Pons (tissue), 1 donor: ENCODE data around the gene NNAT.
A peak's percentile ranks its signal among the peaks of the same experiment; 100 is the strongest.
"Not testable (repeated sequence)": the region's sequence is repeated elsewhere in the genome, so short reads cannot be mapped to it uniquely, and the experiment has no call there.

ENCODE experiments used
- DNase-seq: peaks from one replicate; pipeline ENCODE4 v3.0.0-alpha.2; 2016; ENCODE audit warnings: low spot score

Gene NNAT

DNA sequence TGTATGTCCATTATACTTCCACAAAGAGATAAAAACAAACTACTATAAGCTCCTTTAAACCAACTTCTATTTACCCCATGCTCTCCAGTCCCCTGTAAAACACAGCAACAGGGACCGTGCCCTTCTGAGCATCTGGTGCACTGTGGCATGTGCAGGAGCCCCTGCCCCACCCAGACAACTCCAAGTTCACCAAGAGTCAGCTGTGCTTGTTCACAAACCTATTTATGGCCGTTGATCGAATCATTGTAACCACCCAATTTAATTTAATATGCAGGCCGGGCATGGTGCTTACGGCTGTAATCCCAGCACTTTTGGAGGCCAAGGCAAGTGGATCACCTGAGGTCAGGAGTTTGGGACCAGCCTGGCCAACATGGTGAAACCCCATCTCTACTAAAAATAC is 20.3 kb downstream of the NNAT start:
- no peak for DNase-seq

DNA sequence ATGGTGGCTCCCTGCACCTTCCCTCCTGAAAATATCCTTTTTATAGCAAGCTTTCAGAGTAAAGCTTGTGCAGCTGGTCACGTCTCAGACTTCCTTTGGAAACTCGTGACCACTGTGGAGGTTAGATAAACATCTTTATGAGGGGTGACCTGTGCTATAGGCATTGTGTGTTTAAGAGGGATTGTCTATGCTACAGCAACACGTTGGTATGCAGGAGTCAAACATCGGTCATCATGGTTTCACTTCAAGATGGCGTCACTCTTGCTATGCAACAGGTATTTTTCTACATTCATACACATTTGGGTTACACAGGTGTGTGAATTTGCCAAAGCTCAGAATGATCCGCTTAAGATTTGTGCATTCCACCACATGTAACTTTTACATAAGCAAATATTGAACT is 21.2 kb downstream of the NNAT start:
- no peak for DNase-seq

DNA sequence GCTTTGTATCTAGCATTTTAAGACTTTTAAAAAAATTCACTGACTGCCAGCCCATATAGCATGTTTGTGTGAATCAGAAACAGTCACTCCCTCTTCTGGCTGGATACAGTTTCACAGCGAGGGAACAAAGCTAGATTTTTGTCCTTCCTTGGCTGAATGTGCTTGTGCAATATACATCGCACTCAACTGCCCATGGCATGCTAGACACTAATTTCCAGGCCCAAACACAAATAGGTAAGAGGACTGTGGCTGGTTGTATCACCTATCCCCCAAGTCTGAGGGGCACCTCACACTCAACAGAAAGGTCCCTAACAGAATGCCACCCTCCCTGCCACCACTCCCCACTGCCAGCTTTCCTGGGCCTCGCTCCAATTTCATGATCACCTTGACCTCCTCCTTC is 22.8 kb downstream of the NNAT start:
- DNase-seq: peak; percentile 11

DNA sequence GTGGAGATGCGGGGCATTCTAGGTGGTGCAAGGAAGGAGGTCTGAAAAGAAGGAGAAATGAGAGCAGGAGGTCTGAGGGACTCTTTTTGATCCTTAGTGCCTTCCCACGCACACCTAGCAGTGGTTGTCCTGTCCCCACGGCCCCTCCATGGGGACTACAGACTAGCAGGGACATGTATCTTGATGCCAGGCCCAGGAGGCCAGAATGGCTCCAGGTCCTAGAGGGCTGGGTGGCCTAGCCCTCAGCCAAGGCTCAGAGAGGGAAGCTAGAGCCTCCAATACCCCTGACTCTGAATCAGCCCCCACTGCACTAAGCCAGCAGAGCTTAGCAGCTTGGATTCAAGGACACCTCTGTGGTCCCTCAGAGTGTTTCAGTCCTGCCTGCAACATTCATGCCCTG is 23.3 kb downstream of the NNAT start:
- no peak for DNase-seq

DNA sequence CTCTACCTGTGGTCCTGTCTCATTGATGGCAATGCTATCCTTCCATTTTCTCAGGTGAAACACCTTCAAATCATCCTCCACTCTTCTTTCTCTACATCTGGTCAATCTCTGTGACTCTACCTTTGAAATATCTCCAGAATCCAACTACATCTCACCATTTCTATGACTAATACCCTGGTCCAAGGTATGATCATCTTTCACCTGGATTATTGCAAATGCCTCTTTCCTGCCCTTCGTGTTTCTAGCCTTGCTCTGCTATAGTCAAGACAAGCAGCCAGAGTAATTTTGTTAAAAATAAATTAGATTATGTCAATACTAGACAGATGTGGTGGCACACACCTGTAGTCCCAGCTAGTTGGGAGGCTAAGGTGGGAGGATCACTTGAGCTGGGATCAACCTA is 24.5 kb downstream of the NNAT start:
- no peak for DNase-seq

DNA sequence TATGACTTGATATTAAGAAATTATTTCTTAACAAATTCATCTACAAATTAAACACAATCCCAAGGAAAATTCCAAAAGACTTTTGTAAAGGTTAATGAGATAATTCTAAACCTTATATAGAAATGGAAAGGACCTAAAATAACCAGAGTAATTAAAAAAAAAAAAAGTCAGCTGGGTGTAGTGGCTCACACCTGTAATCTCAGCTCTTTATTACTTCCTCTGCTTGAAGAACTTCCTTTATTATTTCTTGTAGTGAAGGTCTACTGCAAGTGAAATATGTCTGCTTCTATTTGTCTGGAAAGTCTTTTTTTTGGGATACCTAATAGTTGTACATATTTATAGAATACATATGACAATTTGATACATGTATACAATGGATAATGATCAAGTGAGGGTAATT is 26.9 kb downstream of the NNAT start:
- DNase-seq: no peak

DNA sequence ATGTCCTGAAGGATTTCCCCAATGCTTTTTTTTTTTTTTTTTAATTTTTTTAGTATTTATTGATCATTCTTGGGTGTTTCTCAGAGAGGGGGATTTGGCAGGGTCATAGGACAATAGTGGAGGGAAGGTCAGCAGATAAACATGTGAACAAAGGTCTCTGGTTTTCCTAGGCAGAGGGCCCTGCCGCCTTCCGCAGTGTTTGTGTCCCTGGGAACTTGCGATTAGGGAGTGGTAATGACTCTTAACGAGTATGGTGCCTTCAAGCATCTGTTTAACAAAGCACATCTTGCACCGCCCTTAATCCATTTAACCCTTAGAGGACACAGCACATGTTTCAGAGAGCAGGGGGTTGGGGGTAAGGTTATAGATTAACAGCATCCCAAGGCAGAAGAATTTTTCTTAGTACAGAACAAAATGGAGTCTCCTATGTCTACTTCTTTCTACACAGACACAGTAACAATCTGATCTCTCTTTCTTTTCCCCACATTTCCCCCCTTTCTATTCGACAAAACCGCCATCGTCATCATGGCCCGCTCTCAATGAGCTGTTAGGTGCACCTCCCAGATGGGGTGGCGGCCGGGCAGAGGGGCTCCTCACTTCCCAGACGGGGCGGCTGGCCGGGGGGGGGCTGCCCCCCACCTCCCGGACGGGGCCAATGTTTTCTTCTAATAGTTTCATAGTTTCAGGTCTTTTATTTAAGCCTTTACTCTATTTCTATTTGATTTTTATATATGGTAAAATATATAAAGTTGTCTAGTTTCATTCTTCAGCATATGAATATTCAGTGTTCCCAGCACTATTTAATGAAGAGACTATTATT is 29.3 kb downstream of the NNAT start:
- not testable (repeated sequence) for DNase-seq

DNA sequence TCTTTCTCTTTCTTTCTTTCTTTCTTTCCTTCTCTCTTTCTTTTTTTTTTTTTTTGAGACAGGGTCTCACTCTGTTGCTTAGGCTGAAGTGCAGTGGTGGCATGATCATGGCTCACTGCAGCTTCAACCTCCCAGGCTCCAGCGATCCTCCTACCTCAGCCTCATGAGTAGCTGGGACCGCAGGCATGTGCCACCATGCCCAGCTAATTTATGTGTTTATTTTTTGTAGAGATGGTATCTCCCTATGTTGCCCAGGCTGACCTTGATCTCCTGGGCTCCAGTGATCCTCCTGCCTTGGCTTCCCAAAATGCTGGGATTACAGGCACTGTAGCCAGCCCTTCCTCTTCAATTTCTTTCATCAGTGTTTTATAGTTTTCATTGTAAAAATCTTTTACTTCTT is 30.6 kb downstream of the NNAT start:
- not testable (repeated sequence) for DNase-seq

DNA sequence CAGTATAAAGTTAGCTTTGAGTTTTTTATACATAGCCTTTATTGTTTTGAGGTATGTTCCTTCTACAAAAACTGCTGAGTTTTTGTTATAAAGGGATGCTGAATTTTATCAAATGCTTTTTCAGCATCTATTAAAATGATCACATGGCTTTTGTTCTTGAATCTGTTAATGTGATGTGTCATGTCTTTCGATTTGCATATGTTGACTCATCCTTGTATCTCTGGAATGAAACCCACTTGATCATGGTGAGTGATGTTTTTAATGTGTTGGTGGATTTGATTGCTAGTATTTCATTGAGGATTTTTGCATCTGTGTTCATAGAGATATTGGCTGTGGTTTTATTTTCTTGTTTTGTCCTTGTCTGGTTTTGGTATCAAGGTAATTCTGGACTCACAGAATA is 31.4 kb downstream of the NNAT start:
- no peak for DNase-seq

DNA sequence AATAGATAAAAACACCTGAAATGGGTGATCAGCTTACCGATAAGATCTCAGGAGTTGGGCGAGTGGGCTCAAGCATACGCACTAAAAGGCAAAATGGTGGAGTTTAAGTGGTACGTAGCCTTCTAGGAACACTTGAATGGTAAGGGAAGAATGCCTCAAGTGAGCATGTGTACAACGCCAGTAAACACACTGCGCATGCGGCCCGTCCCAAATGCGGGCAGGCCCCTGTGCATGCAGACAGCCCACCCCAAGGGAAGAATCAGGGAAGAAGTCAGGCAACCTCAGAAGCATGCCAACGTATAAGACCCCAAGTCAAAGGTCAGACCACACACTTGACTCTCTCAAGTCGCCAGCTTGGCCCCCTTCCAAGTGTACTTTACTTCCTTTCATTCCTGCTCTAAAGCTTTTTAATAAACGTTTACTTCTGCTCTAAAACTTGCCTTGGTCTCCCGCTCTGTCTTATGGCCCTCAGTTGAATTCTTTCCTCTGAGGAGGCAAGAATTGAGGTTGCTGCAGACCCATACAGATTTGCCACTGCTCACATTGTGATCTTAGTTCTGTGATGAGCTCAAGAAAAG is 33.8 kb downstream of the NNAT start:
- DNase-seq: not testable (repeated sequence)

DNA sequence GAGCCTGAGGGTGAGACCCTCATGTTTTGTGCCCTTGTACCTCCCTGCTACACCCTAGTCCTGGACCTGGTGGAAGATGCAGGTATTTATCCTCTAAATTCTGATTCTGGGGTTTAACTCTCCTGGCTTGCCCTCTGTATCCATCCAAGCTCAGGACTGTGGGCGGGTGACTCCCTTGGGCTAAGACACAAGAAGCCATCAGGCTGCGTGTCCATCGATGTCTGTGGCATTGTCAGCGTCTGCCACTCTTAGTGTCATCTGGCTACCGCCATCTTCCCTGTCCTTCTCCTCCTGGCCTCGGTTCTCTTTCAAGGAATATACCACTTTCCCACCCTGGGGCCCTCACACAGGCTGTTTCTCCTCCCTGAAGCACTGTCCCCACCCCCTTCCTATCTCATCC is 35.5 kb downstream of the NNAT start:
- no peak for DNase-seq

DNA sequence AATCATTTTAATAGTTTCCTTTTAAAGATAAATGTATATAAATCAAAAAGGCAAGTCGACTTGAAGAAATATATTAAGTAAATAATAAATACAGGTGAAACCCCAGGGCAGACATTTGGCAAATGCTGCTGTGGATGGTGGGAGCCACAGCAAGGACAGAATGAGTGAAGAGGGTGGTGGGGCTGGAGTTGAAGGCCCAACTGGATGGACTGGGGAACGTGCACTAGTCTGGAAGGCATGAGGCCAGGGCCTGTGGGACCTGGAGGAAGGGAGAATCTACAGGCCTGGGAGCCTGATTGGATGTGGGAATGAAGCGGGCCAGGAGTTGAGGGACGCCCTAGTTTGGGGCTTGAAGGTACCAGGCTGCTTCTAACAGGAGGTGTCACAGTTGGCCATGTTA is 37.3 kb downstream of the NNAT start:
- DNase-seq: no peak

DNA sequence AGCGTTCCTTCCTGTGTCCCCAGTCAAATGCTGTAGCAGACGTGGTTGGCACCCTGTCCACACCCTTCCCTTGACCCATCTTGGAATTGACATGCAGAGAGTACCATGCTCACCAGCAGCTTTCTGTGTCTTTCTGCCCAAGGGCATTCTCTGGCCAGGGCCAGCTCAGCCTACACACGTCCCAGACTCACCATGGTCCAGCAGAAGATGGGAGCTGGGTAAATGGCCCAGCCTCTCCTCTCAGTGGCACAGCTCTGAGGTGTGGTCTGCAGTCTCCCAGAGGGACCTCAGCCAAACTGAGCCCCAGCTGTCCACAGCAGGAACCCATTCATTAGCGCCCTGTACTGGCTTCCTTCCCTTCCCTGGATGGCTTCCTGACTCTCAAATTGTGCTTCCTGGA is 37.7 kb downstream of the NNAT start:
- DNase-seq: no peak

DNA sequence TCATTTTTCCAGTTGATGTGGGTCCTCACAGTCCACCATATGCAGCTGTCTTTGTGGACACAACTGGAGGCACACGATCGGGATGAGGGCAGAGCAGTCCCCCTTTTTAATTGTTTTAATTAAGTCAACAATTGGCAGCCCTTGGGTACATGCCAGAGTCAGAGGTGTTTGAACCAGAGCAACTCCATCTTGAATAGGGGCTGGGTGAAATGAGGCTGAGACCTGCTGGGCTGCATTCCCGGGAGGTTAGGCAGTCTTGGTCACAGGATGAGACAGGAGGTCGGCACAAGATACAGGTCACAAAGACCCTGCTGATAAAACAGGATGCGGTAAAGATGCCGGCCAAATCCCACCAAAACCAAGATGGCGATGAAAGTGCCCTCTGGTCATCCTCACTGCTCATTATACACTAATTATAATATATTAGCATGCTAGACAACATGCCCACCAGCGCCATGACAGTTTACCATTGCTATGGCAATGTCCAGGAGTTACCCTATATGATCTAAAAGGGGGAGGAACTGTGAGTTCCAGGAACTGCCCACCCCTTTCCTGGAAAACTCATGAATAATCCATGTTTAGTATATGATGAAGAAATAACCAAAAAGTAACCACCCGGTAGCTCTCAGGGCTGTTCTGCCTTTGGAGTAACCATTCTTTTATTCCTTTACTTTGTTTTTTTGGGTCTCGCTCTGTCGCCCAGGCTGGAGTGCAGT is 38.4 kb downstream of the NNAT start:
- no peak for DNase-seq

DNA sequence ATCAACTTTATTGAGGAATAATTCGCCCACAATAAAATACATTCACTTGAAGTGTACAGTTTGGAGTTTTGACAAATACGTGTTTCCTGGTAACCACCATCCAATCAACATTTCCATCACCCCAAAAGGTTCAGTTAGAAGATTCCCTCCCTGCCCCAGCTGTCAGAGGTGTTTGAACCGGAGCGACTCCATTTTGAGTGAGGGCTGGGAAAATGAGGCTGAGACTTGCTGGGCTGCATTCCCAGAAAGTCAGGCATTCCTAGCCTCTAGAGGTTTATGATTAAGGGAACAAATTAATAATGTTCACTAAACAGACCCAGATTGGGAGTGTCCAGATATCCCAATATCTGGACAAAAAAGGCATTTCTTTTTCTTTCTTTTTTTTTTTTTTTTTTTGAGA is 39.6 kb downstream of the NNAT start:
- DNase-seq: no peak

DNA sequence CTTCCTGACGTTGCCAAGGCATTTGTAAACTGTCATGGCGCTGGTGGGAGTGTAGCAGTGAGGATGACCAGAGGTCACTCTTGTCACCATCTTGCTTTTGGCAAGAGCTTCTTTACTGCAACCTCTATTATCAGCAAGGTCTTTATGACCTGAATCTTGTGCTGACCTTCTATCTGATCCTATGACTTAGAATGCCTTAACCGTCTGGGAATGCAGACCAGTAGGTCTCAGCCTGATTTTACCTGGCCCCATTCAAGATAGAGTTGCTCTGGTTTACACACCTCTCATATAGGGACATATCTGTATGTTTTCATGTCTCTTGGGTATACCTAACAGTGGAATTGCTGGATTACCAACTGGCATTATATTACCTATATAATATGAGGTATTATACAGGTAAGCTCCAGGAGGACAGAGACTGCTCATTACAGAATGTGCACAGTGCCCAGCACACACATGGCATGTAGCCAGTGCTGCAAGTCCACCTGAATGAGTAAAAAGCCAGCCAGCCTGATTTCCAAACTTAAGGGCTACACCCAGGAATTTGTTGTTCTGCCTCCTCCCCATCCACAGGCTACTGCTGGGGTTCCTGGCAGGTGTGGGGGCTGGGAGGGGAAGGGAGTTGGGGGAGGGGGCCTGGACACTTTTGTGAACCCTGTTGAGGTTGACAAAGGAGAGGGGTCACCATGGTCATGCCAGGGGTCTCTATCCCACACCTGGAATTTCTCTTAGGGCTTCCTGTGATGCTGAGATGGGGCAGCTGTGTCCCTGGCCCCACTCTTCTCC is 41.8 kb downstream of the NNAT start:
- no peak for DNase-seq

DNA sequence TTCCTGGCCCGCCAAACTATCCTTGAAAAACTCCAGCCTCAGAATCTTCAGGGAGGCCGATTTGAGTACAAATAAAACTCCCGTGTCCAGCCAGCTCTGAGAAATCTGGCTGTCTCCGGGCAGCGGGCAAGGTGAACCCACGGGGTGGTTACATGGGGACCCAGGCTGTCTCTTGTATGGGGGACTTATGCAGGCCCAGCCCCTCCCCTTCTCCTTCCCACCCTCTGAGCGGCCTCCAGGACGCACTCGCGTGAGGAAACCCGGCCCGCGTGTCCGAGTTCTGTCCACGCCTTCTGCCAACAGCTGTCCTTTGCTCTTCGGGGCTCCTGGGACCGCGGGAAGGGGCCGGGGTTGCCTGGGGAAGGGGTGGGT is 43.0 kb downstream of the NNAT start:
- no peak for DNase-seq

DNA sequence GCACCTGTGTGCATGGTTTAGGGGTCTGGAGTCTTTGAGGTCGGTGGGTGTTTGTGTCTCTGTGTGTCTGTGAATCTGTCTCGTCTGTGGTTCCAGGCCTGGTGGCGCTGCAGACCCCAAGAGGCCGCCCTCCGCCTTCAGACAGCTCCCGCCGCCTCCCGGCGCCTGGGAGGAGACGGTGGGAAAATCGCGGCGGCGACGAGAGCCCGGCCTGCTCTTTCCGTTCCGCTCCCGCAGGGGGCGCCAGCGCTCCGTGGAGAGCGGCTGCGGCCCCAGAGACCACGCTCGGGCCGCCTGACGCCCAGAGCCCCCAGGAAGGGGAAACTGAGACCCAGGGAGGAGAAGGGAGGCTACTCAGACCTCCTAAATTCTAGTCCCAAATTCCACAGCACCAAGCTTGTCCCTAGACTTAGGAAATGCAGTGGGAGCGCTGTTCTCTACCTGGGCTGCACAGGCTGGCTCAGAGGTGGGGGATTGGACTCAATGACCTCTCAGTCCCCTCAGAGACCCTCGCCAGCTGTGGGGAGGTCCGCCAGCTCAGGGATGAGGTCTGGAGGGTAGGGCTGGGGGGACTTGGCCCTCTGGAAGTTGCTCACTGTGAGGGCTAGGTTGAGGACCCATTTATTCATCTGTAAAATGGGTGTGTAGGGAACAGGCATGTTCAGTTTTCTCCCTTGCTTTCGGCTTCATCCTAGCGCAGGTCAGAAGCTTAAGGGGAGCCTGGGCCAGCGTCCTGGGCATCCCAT is 43.5 kb downstream of the NNAT start:
- DNase-seq: no peak

DNA sequence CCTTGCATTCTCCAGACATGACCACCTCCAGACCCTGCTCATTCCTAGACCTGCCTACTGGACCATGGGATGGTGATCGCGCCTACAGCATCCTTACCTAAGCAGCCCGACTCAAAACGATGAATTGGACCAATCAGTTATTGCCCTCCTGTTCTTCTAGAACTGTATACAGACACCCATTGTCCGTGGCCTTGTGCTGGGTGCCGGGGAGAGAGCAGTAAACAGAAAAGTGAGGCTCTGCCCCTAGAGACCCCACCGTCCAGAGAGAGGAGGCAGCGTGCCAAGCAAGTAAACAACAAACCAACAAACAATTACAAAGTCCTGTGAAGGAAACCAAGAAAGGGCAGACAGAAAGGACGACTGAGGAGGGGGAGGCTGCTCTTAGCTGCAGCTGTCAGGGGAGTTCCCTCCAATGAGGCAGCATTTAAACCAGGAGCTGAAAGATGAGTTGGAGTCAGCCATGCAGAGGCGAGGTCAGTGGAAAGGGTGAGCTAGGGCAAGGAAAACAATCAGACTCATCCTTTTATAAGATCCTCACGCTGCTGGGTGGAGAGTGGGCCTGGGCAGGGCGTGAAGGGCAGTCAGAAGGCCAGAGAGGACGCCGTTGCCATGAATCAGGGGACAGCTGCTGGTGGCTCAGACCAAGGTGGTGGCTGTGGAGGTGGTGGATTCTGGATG is 44.2 kb downstream of the NNAT start:
- DNase-seq: no peak

DNA sequence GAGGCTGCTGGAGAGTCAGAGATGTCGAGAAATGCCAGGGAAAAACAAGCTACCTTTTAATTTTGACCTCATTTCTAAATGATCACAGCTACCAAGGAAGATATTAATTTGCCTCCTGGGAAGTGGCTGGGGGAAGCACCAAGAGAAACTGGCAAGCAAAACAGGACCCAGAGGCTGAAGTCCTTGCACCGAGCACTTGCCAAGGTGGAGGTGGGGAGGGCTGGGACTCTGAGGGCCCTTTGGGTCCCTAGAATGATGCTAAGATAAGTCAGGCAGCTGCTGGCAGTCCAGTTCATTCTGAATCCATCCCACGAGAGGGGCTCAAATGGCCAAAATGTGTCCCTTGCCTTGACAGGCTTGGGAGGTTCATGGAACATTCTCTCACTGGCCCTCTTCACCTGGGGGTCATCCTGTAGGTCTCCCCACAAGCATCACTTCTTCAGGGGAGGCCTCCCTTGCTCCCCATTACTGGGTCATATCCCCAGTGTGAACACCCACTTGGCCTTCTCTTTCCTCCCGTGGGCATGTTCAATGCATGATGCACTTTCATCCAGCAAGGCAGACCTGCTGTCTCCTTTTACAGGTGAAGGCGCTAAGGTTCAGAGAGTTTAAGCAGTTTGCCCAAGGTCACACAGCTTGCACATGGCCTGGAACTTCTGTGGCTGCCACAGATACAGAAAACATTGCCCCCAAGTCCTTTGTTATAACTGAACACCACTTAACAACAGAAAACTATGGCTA is 45.7 kb downstream of the NNAT start:
- no peak for DNase-seq

DNA sequence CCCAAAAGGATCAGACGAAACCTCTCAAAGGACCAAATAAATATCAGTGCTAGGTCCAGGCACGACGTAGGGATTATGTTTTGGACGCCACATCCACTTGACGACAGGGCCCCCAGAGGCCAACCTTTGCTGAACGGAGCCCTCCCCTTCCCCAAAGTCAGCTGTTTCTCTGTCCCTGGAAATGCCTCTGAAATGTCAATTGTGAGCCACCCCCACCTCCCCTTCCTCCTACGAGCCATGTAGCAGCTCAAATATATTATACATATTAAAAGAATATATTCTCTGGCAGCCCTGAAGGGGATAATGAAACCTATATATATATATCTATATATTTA is 46.2 kb downstream of the NNAT start:
- DNase-seq: no peak
